SK-N-MC (cell line): ENCODE results near the gene EPB41L4A.
"Not testable (repeated sequence)": the region's sequence is repeated elsewhere in the genome, so short reads cannot be mapped to it uniquely, and the experiment has no call there.

Experiments used
- DNase-seq: peaks from one replicate; pipeline ENCODE4 v3.0.0-alpha.2; 2011; ENCODE audit warnings: low read depth, low spot score
- H3K27ac ChIP-seq: fragments of 200-600 bp; sonication (generic); 2 replicates; pipeline ENCODE4 v1.5.1; 2016; ENCODE audit warnings: mixed run types
- H3K36me3 ChIP-seq: fragments of 200-600 bp; sonication (generic); 2 replicates; pipeline ENCODE4 v1.6.1; 2017; ENCODE audit warnings: antibody characterized with exemption, low read length, mixed read lengths; ENCODE audit not compliant: insufficient read depth
- H3K4me3 ChIP-seq: fragments of 200-600 bp; sonication (generic); 2 replicates; pipeline ENCODE4 v1.5.1; 2016
- H3K9ac ChIP-seq: fragments of 200-600 bp; sonication (generic); 2 replicates; pipeline ENCODE4 v1.8.0; 2017; ENCODE audit warnings: mixed run types, mixed read lengths; ENCODE audit not compliant: insufficient read length
- H3K9me3 ChIP-seq: fragments of 200-600 bp; sonication (generic); 2 replicates; pipeline ENCODE4 v1.6.1; 2017; ENCODE audit warnings: low read depth, mild to moderate bottlenecking, antibody characterized with exemption, low read length, moderate library complexity, mixed read lengths
- EZH2 ChIP-seq: fragments of 200-600 bp; sonication (generic); IDR thresholded peaks from one replicate; pipeline ENCODE4 v1.6.1; 2017; ENCODE audit warnings: antibody characterized with exemption
- FOXP2 ChIP-seq: optimal IDR thresholded peaks from 2 replicates; pipeline ENCODE3; 2011; ENCODE audit warnings: mild to moderate bottlenecking, moderate library complexity; ENCODE audit not compliant: insufficient read depth; ENCODE audit errors: extremely low read length, control extremely low read depth
- POLR2AphosphoS5 ChIP-seq: IDR thresholded peaks from 2 replicates; pipeline ENCODE4 v1.6.1; 2012; ENCODE audit warnings: mild to moderate bottlenecking, low read depth, low read length, borderline replicate concordance

EPB41L4A gene

DNA sequence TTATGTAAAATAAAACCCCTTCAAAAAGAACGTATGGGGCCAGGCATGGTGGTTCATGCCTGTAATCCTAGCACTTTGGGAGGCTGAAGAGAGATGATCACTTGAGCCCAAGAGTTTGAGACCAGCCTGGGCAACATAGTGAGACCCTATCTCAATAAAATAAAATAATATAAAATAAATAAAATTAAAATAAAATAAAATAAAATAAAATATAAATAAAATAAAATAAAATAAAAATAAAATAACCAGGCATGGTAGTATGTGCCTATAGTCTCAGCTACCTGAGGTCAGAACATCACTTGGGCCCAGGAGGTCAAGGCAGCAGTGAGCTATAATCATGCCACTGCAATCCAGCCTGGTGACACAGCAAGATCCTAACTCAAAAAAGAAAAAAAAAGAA is 185.1 kb downstream of the EPB41L4A start:
- no peaks in the 10 kb centered on the region for H3K9me3 ChIP-seq
- H3K36me3 ChIP-seq: no peaks in the 10 kb centered on the region
- no peak for TF ChIP-seq EZH2
- no peak for TF ChIP-seq FOXP2
- no peak for TF ChIP-seq POLR2AphosphoS5
- no peak overlapping the region for H3K4me3 ChIP-seq
- H3K9ac ChIP-seq: no peak overlapping the region
- no peak overlapping the region for H3K27ac ChIP-seq
- DNase-seq: no peak

DNA sequence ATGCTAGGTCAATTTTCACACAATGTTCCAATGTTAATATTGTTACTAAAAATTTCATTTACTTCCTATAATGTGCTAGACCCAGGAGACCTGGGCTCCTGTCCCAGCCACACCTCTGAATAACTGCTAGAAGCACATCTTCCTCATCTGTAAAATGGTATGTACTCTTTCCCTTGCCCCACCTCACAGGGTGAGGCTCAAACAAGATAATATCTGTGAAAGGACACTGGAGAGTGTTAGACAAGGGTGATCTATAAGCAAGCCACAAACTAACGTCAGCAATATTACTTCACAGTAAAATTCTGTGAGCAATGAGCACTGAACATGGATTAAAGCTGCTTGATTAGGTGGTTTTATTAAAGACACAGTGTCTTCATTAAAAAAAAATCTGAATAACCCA is 186.4 kb downstream of the EPB41L4A start:
- DNase-seq: no peak

DNA sequence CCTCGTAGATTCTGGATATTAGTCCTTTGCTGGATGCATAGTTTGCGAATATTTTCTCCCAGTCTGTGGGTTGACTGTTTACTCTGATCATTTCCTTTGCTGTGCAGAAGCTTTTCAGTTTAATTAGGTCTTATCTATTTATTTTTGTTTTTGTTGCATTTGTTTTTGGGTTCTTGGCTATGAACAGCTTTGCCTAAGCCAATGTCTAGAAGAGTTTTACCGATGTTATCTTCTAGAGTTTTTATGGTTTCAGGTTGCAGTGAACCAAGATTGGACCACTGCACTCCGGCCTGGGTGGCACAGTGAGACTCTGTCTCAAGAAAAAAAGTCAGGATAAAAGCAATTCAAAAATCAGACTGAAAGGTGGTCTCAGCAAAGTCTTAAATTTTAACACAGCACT is 188.5 kb downstream of the EPB41L4A start:
- Histone ChIP-seq H3K9me3 (no peaks in the 10 kb centered on the region), H3K27ac (no peak overlapping the region), H3K4me3 (no peak overlapping the region), H3K36me3 (no peaks in the 10 kb centered on the region), H3K9ac (no peak overlapping the region)
- TF ChIP-seq POLR2AphosphoS5 (no peak), EZH2 (no peak), FOXP2 (no peak)
- DNase-seq: no peak

More for the DNA sequence above, 186.4 kb downstream of the EPB41L4A start:
- TF ChIP-seq FOXP2: no peak
- no peak for TF ChIP-seq POLR2AphosphoS5
- TF ChIP-seq EZH2: no peak
- H3K9ac ChIP-seq: no peak overlapping the region
- H3K9me3 ChIP-seq: no peaks in the 10 kb centered on the region
- H3K4me3 ChIP-seq: no peak overlapping the region
- no peaks in the 10 kb centered on the region for H3K36me3 ChIP-seq
- no peak overlapping the region for H3K27ac ChIP-seq

DNA sequence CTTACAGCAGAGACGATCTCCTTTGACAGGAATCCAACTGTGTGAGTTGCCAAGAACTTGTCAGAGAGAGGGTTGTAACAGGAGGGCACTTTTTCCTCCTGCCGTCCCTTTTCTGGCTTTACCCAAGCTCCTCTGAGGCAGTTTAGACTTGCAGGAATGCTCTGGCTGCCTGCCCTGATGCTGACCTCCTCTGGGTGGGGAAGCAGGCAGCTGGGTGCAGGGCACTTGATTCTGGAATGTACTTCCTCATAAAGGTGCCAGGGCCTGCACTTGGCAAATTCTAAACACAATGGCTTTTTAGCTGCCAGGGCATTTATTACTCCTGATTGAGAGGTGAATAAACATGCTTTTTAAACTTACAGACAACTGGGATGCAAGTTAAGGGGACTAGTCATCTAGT is 190.4 kb downstream of the EPB41L4A start:
- TF ChIP-seq POLR2AphosphoS5 (no peak), FOXP2 (no peak), EZH2 (no peak)
- Histone ChIP-seq H3K9me3 (no peaks in the 10 kb centered on the region), H3K27ac (no peak overlapping the region), H3K4me3 (no peak overlapping the region), H3K36me3 (no peaks in the 10 kb centered on the region), H3K9ac (no peak overlapping the region)
- DNase-seq: no peak

DNA sequence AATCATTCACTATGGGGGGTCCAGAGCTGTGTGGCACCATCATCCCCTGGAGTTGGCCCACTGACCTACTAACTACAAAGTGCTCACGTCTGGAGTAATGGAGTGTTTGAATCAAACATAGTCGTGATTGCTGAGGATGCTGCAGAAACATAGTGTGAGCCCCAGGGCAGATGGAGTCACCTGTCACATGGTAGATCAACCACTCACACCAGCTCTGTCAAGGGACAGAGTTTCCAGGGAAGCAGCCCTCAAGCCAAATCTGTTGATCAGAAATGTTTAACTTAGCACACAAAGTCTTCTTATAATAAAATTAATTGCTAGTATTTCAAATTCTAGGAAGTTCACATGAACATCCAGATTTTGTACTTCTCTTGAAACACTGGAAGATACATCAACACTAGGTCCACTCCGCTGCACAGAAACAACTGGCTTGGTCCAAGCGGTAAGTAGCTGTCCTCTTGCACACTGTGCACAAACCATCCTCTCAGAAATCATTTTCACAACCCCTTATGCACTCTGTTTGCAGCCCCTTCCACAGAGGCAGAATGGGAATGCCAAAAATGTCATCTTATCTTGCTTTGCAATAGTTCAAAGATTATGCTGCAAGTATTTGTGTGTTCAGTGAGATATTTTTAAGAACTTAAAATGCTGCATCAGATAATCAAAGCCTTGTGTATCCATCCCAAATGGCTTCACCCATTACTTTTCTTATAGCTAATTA is 191.0 kb downstream of the EPB41L4A start:
- Histone ChIP-seq H3K27ac (no peak overlapping the region), H3K9me3 (no peaks in the 10 kb centered on the region), H3K9ac (no peak overlapping the region), H3K36me3 (no peaks in the 10 kb centered on the region), H3K4me3 (no peak overlapping the region)
- TF ChIP-seq EZH2 (no peak), FOXP2 (no peak), POLR2AphosphoS5 (no peak)
- no peak for DNase-seq

DNA sequence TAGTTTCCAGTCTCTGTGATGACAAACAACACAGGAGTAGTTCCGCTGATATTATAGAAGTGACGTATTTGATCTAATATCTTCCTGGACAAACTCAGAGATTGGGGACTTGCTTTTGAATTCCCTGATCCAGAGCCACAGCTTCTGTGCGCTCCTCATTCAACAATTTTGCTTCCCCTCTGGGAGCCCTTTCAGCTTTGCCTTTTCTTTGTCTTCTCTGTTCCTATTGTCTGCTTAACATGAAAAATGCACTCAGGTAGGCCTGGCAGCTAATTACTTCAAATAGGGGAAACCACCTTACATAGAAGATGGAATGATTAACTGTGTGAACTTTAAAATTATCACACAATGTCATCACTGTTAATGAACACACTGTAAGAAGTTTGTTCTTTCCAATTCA is 192.9 kb downstream of the EPB41L4A start:
- Histone ChIP-seq H3K36me3 (no peaks in the 10 kb centered on the region), H3K9ac (no peak overlapping the region), H3K9me3 (no peaks in the 10 kb centered on the region), H3K4me3 (no peak overlapping the region), H3K27ac (no peak overlapping the region)
- no peak for TF ChIP-seq FOXP2
- no peak for TF ChIP-seq EZH2
- TF ChIP-seq POLR2AphosphoS5: no peak
- no peak for DNase-seq

DNA sequence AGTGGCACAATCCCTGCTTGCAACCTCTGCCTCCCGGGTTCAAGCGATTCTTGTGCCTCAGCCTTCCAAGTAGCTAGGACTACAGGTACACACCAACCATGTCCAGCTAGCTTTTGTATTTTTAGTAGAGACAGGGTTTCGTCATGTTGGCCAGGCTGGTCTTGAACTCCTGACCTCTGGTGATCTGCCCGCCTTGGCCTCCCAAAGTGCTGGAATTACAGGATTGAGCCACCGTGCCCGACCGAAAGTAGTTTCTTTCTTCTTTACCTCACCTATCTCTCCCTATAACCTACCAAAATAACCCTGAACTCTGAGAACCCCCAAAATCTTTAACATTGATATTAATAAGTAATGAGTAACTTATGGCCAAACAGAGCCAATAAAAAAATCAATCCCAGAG is 196.1 kb downstream of the EPB41L4A start:
- not testable (repeated sequence) for DNase-seq, H3K36me3 ChIP-seq, H3K27ac ChIP-seq, H3K4me3 ChIP-seq, H3K9ac ChIP-seq, H3K9me3 ChIP-seq

DNA sequence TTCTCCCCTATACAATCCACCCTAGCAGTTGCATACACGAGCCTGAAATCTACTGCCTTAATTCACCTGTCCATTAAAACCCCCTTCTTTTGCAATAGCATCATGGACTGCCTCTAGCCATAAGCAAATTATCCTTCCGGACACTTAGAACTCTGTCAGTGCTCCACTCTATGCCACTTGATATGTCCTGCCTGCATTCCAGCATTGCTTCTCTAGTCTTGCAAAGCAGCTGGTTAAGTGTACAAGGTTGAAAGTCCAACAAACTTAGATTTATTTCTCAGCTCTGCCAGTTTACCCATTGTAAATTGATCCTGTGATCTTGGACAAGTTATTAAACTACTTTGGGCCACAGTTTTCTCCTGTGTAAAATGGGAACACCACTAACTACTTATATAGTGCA is 197.9 kb downstream of the EPB41L4A start:
- no peak overlapping the region for H3K4me3 ChIP-seq
- no peak overlapping the region for H3K27ac ChIP-seq
- H3K9ac ChIP-seq: no peak overlapping the region
- no peaks in the 10 kb centered on the region for H3K36me3 ChIP-seq
- TF ChIP-seq EZH2 (no peak), POLR2AphosphoS5 (no peak), FOXP2 (no peak)
- H3K9me3 ChIP-seq: no peaks in the 10 kb centered on the region
- no peak for DNase-seq

DNA sequence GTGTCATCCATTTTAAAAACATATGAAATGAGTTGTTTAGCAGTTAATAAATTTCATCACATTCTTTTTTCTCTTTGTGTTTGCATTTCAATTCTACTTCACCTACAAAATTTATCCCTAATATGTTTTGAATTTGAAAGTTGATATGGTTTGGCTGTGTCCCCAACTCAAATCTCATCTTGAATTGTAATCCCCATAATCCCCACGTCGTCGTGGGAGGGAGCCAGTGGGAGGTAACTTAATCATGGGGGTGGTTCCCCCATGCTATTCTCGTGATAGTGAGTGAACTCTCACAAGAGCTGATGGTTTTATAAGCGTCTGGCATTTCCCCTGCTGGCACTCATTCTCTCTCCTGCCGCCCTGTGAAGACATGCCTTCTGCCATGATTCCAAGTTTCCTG is 200.1 kb downstream of the EPB41L4A start:
- Histone ChIP-seq H3K9ac (no peak overlapping the region), H3K4me3 (no peak overlapping the region), H3K9me3 (no peaks in the 10 kb centered on the region), H3K27ac (no peak overlapping the region), H3K36me3 (no peaks in the 10 kb centered on the region)
- DNase-seq: no peak
- TF ChIP-seq EZH2 (no peak), POLR2AphosphoS5 (no peak), FOXP2 (no peak)

DNA sequence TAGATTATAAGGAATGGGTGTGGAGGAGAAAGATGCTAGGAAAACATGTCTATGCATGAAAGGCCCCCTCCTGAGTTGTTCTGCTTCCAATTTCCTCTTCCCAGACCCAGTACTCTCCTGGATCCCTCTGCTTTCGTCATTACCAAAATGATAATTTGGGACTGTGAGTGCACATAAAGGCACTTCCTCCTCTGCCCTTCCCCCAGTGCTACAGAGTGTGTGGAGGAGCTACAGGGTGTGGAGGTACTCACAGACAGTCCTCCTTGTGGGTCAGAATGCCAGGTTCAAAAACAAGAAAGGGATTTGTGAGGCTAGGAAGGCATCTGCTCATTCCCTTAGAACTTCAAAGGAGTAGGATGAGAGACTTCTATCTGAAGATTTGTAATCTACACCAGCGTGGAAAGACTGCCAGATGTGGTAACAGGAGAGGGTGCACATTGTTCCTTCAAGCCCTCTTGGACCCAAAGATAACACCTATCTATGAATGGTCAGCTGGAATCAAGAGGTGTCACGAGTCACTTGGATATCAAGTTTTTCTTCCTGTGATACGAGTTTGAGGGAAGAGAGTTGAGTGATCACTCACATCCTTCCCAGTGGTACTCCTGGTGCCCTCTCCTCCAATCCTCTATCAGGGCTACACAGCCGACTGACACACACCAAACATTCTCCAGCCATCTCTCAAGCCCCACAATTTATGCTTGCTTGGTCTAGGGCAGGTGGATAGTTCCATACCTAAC is 201.1 kb downstream of the EPB41L4A start:
- Histone ChIP-seq H3K36me3 (no peaks in the 10 kb centered on the region), H3K9ac (no peak overlapping the region), H3K27ac (no peak overlapping the region), H3K4me3 (no peak overlapping the region), H3K9me3 (no peaks in the 10 kb centered on the region)
- TF ChIP-seq POLR2AphosphoS5 (no peak), FOXP2 (no peak), EZH2 (no peak)
- DNase-seq: peak; percentile 45
